HG03060 (cell line): ENCODE results near the gene GMFB.
A peak's percentile ranks its signal among the peaks of the same experiment; 100 is the strongest.

Experiments
- ATAC-seq: cut with Tn5 transposase; IDR thresholded peaks from one replicate; pipeline ENCODE4 v1.9.1; 2021; ENCODE audit warnings: low read depth, moderate number of reproducible peaks; ENCODE audit not compliant: unreplicated experiment

The GMFB gene

DNA sequence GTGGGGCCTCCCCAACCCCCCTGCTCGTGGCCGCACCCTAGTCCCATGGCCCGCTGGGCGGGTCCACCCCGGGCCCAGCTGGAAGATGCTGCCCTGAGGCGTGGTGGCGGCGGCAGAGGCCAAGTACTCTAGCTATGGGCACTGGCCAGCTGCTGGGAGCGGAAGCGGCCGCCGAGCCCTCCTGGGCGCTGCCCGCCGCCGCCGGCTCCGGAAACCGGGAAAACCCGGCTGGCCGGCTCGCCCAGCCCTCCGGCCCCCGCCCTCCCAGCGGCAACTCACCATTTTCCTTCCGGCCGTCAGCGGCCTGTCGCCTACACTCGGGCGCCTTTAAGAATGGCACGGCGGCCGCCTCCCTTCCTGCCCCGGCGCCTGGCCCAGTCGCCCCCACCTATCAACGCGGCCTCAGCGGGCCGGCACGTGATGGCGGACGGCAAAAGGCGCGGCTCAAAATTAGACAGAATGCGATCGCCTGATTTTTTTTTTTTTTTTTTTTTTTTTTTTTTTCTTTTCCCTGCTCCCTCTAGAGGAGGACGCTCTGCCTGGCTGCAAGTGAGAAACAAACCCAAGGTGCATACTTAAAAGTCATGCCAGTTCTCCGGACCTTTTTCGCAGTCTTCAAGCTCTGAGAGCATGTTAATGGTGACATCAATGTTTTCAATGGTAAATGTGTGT lies at the start of gene GMFB:
Gene GMFB, minus strand, starts transcription at position 335 of the 672 bp plus-strand sequence. Its CDS starts 53 bp downstream, at position 282.
- peak; percentile 50 for ATAC-seq

DNA sequence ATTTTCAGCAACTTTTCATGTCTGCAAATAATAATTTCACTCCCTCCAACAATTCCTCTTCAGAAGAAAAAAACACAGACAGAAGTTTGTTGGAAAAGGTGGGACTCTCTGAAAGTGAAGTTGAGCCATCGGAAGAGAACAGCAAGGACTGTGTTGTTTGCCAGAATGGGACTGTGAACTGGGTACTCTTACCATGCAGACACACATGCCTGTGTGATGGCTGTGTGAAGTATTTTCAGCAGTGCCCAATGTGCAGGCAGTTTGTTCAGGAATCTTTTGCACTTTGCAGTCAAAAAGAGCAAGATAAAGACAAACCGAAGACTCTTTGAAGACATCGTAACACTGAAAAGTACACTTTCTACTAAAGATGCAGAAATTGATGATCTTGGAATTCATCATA lies 49.3 kb upstream of the GMFB start:
- ATAC-seq = no peak

- ATAC-seq = no peak
Measured at GRCh38 chr14:54537651-54538050, 48.9 kb upstream of the GMFB start.

DNA sequence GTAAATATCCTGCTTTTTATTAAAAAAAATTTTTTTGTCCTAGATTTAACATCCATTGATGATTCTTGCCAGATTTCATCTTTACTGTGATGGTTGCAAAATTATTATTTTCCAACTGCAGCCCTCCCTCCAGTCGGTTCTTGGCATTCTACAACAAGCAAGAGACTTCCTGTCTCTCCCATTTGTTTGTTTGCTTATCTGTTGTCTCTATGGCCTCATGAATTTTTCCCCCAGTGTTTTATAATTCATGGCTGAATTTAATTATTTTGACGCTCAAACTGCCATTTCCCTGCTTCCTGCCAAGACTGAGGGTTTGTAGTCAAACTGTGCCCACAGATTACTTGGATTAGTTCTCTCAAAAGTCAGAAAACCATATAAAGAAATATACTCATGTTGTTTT lies 46.9 kb upstream of the GMFB start:
- no peak for ATAC-seq

GRCh38 chr14:54535126-54535525 lies 46.3 kb upstream of the GMFB start:
- ATAC-seq = no peak

- ATAC-seq = no peak
Measured at GRCh38 chr14:54533100-54533499, 44.3 kb upstream of the GMFB start.

DNA sequence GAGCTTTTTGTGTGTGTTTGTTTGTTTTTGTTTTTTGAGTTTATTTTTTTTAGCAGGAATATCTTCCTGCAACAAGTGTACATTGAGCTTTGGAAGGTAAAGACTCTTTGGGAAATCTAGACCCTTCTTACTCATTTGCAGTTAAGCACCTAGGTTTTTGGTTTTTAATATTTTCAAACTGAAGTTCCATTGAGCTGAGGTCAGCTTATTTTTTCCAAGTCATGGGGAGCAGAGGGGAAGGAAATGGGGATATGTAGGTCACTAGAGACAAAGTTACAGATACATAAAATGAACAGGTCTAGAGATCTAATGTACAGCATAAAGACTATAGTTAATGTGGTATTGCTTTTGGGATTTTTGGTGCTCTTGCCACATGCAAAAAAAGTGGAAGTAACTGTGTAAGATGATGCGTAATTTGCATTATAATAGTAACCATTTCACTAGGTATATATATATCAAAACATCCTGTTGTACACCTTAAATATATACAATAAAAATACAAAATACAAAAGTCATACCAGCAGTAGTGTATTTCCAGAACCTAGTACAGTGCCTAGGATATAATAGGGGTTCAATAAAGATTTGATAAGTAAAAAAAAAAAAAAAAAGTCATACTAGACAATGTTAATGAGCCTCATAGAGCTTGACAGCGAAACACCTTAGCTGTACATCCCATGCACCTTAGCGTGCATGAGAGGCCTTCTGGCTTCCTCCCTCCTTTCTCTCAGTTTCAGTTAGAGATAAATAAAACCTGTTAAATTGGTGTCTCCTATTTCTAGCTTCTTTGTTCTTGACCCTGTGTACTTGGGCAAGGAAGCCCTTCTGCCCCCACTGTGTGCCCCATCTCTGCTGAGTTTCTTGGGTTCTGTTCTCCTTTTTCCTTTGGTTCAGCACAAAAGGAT lies 43.6 kb upstream of the GMFB start:
- ATAC-seq = peak; percentile 93

DNA sequence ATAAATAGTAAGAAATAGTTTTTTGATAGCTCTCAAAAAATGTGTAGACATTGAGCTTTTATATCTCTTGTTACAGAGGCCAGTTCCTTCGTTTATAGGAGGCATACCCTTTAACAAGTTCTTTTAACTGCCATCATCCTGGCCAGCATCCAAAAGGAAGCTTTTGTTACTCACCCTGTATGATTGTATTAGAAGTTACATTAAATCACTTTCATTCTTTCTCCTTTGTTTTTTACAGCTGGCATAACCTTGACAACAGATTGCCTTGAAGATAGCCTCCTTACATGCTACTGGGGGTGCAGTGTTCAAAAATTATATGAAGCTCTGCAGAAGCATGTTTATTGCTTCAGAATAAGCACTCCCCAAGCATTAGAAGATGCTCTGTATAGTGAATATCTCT lies 41.0 kb upstream of the GMFB start:
- ATAC-seq = no peak

- no peak for ATAC-seq
Measured at GRCh38 chr14:54528973-54529372, 40.2 kb upstream of the GMFB start.

- ATAC-seq = no peak
Measured at GRCh38 chr14:54524410-54524809, 35.6 kb upstream of the GMFB start.

DNA sequence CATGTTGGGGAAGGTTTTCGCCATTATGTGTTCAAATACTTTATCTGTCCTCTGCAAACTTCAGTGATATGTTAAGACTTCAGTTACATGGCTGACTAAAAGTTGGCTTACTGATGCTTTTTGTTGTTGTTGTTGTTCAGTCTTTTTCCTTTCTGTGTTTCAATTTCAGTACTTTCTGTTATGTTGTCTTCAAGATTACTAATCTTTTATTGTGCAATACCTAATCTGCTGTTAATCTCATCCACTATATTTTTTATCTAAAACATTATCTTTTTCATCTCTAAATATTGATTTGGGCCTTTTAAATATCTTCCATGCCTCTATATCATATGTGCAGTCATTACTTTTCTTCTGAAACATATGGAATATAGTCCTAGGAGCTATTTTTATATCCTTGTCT lies 27.9 kb upstream of the GMFB start:
- ATAC-seq = no peak

DNA sequence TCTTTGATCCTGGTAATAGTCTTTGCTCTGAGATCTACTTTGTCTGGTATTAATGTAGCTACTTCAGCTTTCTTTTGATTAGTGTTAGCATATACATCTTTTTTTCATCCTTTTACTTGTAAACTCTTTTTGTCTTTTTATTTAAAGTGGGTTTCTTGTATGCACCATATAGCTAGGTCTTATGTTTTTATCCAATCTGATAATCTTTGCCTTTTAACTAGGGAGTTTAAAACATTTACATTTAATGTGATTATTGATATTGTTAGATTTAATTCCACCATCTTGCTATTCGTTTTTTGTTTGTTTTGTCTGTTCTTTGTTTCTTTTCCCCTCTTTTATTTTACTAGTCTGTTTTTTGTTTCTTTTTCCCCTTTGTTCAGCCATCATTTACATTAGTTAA lies 26.9 kb upstream of the GMFB start:
- ATAC-seq = no peak

DNA sequence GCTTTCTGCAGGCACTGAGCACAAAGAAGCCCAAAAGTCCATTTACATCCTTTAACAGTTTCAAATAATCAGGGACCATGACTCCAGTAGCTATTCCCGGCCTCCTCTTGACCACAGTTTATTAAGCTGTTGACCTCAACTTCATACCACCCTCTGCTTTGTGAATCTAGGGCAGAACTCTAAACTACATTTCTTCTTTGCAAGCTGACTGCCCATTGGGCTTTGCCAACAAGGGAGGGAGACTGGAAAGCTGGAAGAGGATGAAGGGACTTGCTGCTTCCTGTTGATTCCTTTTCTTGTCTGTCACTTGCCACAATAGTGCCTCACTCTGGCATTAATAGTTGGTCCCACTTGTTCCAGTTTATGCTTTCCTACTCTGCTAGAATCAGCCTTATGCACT lies 23.6 kb upstream of the GMFB start:
- ATAC-seq = no peak

DNA sequence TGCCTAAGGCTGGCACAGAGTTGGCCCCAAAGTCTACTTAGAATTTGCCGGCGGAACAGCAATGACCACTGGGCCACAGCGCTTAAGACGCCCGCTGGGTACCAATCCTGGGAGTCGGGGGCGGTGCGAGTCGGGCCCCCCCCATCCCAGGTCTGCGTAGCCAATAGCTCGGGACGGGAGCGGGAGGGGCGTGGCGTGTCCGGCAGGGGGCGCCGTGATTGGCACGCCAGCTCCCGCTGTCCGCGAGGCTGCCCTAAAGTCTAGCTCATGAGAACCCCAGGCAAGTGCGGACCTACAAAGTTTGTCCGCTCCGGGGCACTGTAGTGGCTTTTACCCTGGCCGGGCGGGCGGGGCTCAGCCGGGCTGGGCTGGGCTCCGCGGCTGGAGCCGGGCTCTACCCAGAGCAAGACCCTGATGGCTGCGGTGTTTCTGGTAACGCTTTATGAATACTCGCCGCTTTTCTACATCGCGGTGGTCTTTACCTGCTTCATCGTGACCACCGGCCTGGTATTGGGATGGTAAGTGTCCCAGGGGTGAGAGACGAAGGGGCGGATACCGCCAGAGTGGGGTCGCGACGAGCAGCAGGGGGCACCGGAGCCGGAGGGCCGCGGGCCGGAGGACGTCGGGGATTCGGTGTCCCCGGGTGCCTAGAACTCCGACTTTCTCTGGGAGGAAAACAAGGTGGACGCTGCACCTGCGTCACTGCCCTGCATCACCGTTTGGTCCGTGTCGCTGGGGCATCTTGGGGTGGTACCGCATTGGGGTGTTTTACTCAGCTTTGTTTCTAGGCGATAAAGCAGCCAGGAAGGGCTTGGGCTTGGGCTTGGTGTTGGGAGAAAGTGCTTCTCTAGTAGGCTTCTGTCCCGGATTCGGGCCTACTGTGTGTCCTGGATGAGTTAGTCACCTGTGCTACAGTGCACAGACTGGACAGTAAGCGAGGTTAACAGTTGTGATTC lies 21.0 kb upstream of the GMFB start, which contains the start of gene CGRRF1:
Gene CGRRF1, plus strand, starts transcription at position 361 of the 956 bp plus-strand sequence. Its CDS starts 54 bp downstream, at position 415.
- peak; percentile 88 for ATAC-seq

- no peak for ATAC-seq
Measured at GRCh38 chr14:54503486-54503885, 14.7 kb upstream of the GMFB start.

- no peak for ATAC-seq
Measured at GRCh38 chr14:54502602-54503001, 13.8 kb upstream of the GMFB start.

DNA sequence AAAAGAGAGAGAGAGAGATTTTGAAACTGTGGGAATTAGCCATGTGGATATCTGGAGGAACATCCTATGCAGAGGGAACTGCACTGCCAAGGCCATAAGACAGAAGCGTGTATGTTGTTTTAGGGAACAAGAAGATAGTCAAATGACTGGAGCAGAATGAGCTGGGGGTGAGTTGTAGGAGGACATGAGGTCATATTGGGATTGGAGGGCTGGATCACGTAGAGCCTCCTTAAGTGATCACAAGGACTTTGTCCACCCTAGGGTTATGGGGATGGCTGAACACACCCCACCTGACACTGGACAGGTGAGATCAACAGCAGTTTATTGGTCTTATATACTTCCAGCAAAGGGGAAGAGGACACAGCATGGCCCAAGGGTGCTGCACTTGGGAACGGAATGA lies 12.7 kb upstream of the GMFB start:
- no peak for ATAC-seq

GRCh38 chr14:54500744-54501143 lies 12.0 kb upstream of the GMFB start:
- ATAC-seq = no peak

DNA sequence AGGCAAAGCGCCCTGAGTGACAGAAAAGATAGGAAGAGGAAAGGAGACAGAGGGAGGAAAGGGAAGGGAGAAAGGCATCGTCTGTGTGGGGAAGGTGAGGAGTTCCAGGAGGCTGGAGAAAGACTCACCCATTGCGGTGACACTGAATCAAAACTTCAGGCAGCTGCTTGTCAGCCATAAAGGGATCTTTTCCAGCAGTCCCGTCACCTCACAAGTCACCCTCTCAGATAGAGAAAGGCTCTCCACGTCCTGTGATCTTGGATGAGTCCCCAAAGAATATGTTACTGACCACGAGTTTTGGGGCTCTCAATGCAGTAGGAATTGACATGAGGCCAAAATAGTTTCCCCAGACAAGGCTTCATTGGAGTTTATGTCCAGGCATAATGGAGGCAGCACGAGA lies 9.8 kb upstream of the GMFB start:
- ATAC-seq = no peak

- ATAC-seq = no peak
Measured at GRCh38 chr14:54498095-54498531, 9.3 kb upstream of the GMFB start.

DNA sequence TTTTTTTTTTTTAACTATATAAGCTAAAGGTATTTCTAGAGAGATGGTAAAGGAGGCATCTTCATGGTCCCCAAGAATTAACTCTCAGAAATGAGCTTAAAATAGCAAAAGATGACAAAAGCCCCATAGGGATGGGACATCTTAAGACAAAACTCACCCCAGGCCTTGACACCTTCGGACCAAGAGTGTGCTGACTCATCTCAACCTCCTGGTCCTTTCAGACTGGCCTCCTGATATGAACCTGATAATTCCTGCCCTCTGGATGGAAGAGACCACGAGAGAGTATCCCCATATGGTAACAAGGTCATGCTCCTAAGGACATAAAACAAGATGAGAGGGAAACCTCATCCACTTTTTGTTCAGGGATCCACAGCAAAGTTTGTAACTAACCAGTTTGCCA lies 8.4 kb upstream of the GMFB start:
- ATAC-seq = no peak
